ENCODE data around the gene POLRMT.

DNA sequence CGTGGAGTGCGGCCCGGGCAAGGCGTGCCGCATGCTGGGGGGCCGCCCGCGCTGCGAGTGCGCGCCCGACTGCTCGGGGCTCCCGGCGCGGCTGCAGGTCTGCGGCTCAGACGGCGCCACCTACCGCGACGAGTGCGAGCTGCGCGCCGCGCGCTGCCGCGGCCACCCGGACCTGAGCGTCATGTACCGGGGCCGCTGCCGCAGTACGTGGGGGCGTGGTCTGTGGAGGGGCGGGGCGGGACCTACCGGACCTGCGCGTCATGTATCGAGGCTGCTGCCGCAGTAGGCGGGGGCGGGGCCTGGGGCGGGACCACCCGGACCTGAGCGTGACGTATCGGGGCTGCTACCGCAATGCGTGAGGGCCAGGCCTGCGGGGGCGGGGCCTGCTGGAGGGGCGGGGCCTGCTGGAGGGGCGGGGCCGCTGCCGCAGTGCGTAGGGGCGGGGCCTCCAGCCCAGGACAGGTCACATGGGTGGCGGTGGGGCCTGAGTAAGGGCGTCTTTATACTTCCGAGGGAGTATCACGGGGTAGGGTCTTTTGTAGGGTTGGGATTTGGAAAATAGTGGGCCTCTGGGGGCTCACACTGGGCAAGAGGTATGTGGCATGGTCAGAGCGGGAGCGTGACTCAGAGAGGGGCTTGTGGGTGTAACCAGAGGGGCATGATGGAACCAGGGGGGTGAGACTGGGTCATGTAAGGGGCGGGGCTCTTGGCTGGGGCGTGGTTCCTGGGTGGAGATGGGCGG is 47.1 kb upstream of the POLRMT start:
- TF ChIP-seq, protein P1, sequence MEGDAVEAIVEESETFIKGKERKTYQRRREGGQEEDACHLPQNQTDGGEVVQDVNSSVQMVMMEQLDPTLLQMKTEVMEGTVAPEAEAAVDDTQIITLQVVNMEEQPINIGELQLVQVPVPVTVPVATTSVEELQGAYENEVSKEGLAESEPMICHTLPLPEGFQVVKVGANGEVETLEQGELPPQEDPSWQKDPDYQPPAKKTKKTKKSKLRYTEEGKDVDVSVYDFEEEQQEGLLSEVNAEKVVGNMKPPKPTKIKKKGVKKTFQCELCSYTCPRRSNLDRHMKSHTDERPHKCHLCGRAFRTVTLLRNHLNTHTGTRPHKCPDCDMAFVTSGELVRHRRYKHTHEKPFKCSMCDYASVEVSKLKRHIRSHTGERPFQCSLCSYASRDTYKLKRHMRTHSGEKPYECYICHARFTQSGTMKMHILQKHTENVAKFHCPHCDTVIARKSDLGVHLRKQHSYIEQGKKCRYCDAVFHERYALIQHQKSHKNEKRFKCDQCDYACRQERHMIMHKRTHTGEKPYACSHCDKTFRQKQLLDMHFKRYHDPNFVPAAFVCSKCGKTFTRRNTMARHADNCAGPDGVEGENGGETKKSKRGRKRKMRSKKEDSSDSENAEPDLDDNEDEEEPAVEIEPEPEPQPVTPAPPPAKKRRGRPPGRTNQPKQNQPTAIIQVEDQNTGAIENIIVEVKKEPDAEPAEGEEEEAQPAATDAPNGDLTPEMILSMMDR (IDR thresholded peaks at IDR 0.05): no peak
- TF ChIP-seq, protein P2, sequence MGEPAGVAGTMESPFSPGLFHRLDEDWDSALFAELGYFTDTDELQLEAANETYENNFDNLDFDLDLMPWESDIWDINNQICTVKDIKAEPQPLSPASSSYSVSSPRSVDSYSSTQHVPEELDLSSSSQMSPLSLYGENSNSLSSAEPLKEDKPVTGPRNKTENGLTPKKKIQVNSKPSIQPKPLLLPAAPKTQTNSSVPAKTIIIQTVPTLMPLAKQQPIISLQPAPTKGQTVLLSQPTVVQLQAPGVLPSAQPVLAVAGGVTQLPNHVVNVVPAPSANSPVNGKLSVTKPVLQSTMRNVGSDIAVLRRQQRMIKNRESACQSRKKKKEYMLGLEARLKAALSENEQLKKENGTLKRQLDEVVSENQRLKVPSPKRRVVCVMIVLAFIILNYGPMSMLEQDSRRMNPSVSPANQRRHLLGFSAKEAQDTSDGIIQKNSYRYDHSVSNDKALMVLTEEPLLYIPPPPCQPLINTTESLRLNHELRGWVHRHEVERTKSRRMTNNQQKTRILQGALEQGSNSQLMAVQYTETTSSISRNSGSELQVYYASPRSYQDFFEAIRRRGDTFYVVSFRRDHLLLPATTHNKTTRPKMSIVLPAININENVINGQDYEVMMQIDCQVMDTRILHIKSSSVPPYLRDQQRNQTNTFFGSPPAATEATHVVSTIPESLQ (CRISPR knock-in tag; IDR thresholded peaks at IDR 0.05): no peak
- TF ChIP-seq USF1 (CRISPR knock-in tag; IDR thresholded peaks at IDR 0.05) (peak; percentile 79), ETV6 (CRISPR knock-in tag; IDR thresholded peaks at IDR 0.05) (peak; percentile 87), SP1 (CRISPR knock-in tag; conservative IDR thresholded peaks at IDR 0.05) (peak; percentile 65), NR2C2 (CRISPR knock-in tag; IDR thresholded peaks at IDR 0.05) (no peak), NFYB (CRISPR knock-in tag; conservative IDR thresholded peaks at IDR 0.05; ENCODE audit: low read depth) (no peak), MLX (CRISPR knock-in tag; IDR thresholded peaks at IDR 0.05) (no peak), ESRRA (CRISPR knock-in tag; IDR thresholded peaks at IDR 0.05; ENCODE audit: borderline replicate concordance) (no peak)
- TF ChIP-seq, protein P3, sequence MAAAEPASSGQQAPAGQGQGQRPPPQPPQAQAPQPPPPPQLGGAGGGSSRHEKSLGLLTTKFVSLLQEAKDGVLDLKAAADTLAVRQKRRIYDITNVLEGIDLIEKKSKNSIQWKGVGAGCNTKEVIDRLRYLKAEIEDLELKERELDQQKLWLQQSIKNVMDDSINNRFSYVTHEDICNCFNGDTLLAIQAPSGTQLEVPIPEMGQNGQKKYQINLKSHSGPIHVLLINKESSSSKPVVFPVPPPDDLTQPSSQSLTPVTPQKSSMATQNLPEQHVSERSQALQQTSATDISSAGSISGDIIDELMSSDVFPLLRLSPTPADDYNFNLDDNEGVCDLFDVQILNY (CRISPR knock-in tag; IDR thresholded peaks at IDR 0.05): 0 out of 2 replicates have a peak, but pooled peaks have one; percentile 62
